HepG2 (cell line): ENCODE results near the gene SH3PXD2A. TPM values are rescaled to one million over a fixed set of nuclear protein-coding genes. Genes with fewer than 3 reads are reported as not detected.

ENCODE experiments used
- FOSL1 ChIP-seq: sonication (generic); formaldehyde crosslinking; IDR thresholded peaks from 2 replicates; pipeline ENCODE4 v1.9.0; 2021; ENCODE audit warnings: missing genetic modification reagents, borderline replicate concordance
- FOXK2 ChIP-seq: fragments of 450-650 bp; IDR thresholded peaks from 2 replicates; pipeline ENCODE4 v1.6.1; 2016
- JDP2 ChIP-seq: sonication (generic); formaldehyde crosslinking; IDR thresholded peaks from 2 replicates; pipeline ENCODE4 v1.8.1; 2022; ENCODE audit warnings: missing genetic modification reagents, borderline replicate concordance
- KAT2B ChIP-seq: fragments of 150-350 bp; IDR thresholded peaks from 2 replicates; pipeline ENCODE4 v1.6.1; 2014; ENCODE audit warnings: low read depth, low read length, borderline replicate concordance
- MEIS1 ChIP-seq: sonication (generic); formaldehyde crosslinking; IDR thresholded peaks from 2 replicates; pipeline ENCODE4 v1.9.0; 2021; ENCODE audit warnings: mild to moderate bottlenecking, missing genetic modification reagents, moderate library complexity, borderline replicate concordance
- MTF2 ChIP-seq: sonication (generic); formaldehyde crosslinking; IDR thresholded peaks from 2 replicates; pipeline ENCODE4 v1.5.0; 2020; ENCODE audit warnings: missing genetic modification reagents, borderline replicate concordance
- PAWR ChIP-seq: sonication (generic); formaldehyde crosslinking; IDR thresholded peaks from 2 replicates; pipeline ENCODE4 v1.4.0; 2020; ENCODE audit warnings: missing genetic modification reagents, mild to moderate bottlenecking, borderline replicate concordance
- PBX2 ChIP-seq: IDR thresholded peaks from 2 replicates; pipeline ENCODE4 v1.6.1; 2016; ENCODE audit warnings: control low read depth
- RBM22 ChIP-seq: fragments of 200-400 bp; formaldehyde crosslinking; optimal IDR thresholded peaks from 2 replicates; pipeline ENCODE3; 2017; ENCODE audit warnings: mild to moderate bottlenecking, low read length, moderate library complexity
- SMAD3 ChIP-seq: sonication (generic); formaldehyde crosslinking; IDR thresholded peaks from 2 replicates; pipeline ENCODE4 v1.4.0; 2020; ENCODE audit warnings: missing genetic modification reagents
- SMAD9 ChIP-seq: sonication (generic); formaldehyde crosslinking; IDR thresholded peaks from 2 replicates; pipeline ENCODE4 v1.5.1; 2020; ENCODE audit warnings: mild to moderate bottlenecking, missing genetic modification reagents
- ZBTB21 ChIP-seq: sonication (generic); formaldehyde crosslinking; IDR thresholded peaks from 2 replicates; pipeline ENCODE4 v1.4.0; 2020; ENCODE audit warnings: missing genetic modification reagents
- ZFP41 ChIP-seq: sonication (generic); formaldehyde crosslinking; IDR thresholded peaks from 2 replicates; pipeline ENCODE4 v1.4.0; 2020; ENCODE audit warnings: mild to moderate bottlenecking, missing genetic modification reagents, borderline replicate concordance
- ZNF331 ChIP-seq: sonication (generic); formaldehyde crosslinking; IDR thresholded peaks from 2 replicates; pipeline ENCODE4 v1.4.0; 2020; ENCODE audit warnings: missing genetic modification reagents
- ZNF670 ChIP-seq: sonication (generic); formaldehyde crosslinking; IDR thresholded peaks from 2 replicates; pipeline ENCODE4 v1.8.0; 2022; ENCODE audit warnings: mild to moderate bottlenecking, missing genetic modification reagents, borderline replicate concordance
- ZNF766 ChIP-seq: sonication (generic); formaldehyde crosslinking; IDR thresholded peaks from 2 replicates; pipeline ENCODE4 v1.5.0; 2020; ENCODE audit warnings: missing genetic modification reagents, borderline replicate concordance
- ZNF770 ChIP-seq: sonication (generic); formaldehyde crosslinking; IDR thresholded peaks from 2 replicates; pipeline ENCODE4 v1.5.0; 2020; ENCODE audit warnings: mild to moderate bottlenecking, missing genetic modification reagents
- ZNF83 ChIP-seq: sonication (generic); formaldehyde crosslinking; IDR thresholded peaks from 2 replicates; pipeline ENCODE4 v1.4.0; 2020; ENCODE audit warnings: missing genetic modification reagents, mild to moderate bottlenecking, borderline replicate concordance
- polyA plus RNA-seq, 8 experiments: library from polyadenylated mRNA; depleted of rRNA in 3 of 8; stranded (reverse) in 7 of 8; unstranded in 1 of 8; fragments of >200 nt; fragmentation: Illumina TruSeq in 4 of 8; extraction: Trizol in 4 of 8; gene quantifications; 2 replicates each; pipeline versions ENCODE4 v1.2.1 to v1.2.3, GENCODE V29; 2011 to 2016; ENCODE audit warnings: low read depth in 4 of 8, missing spikeins in 1 of 8, mixed read lengths in 1 of 8; ENCODE audit not compliant: insufficient read depth in 1 of 8
- total RNA-seq, 5 experiments: library from RNA; depleted of rRNA; stranded (reverse); fragments of >200 nt; fragmentation: Illumina TruSeq; extraction: Trizol; gene quantifications; 2 replicates each; pipeline ENCODE4 v1.2.3, GENCODE V29; 2016; ENCODE audit warnings: low read depth in 1 of 5
- TF ChIP-seq, protein P1 (sequence below), 2 experiments: fragments of 450-650 bp in 1 of 2; sonication (generic) in 1 of 2; formaldehyde crosslinking; IDR thresholded peaks; 2 replicates each; pipeline versions ENCODE4 v1.5.0 to v1.8.0; 2020 to 2022; ENCODE audit warnings: mild to moderate bottlenecking in 1 of 2, missing genetic modification reagents in 1 of 2
- TF ChIP-seq, protein P2 (sequence below): sonication (generic); formaldehyde crosslinking; IDR thresholded peaks from 2 replicates; pipeline ENCODE4 v1.4.0; 2020; ENCODE audit warnings: missing genetic modification reagents, low read depth, mild to moderate bottlenecking, borderline replicate concordance
- TF ChIP-seq, protein P3 (sequence below): IDR thresholded peaks from 2 replicates; pipeline ENCODE4 v1.6.1; 2016; ENCODE audit warnings: missing compliant biosample characterization, missing genetic modification reagents, borderline replicate concordance
- TF ChIP-seq, protein P4 (sequence below): sonication (generic); formaldehyde crosslinking; IDR thresholded peaks from 2 replicates; pipeline ENCODE4 v1.5.0; 2020; ENCODE audit warnings: missing genetic modification reagents, mild to moderate bottlenecking, borderline replicate concordance

SH3PXD2A gene
- total and polyA plus RNA-seq, 2 of the 13 experiments (the other 11 are each of a cell fraction or from before 2014, with no cell fraction given): 11.1 to 11.3 TPM

- TF ChIP-seq ZNF770 (CRISPR knock-in tag) (peak; percentile 71; the same call in 1 of the 2 replicates), KAT2B (no peak), JDP2 (no peak; the same call in 1 of the 2 replicates), ZFP41 (CRISPR knock-in tag) (no peak), ZNF83 (CRISPR knock-in tag) (0 out of 2 replicates have a peak, but pooled peaks have one; percentile 46), ZNF331 (CRISPR knock-in tag) (peak; percentile 94), PBX2 (CRISPR knock-in tag) (no peak), RBM22 (no peak), MEIS1 (peak; percentile 84; the same call in 1 of the 2 replicates), SMAD3 (peak; percentile 99), SMAD9 (CRISPR knock-in tag) (no peak), ZBTB21 (CRISPR knock-in tag) (no peak), ZNF670 (peak; percentile 63), MTF2 (no peak), ZNF766 (CRISPR knock-in tag) (no peak), FOXK2 (0 out of 2 replicates have a peak, but pooled peaks have one; percentile 37), FOSL1 (CRISPR knock-in tag) (no peak), PAWR (CRISPR knock-in tag) (no peak)
- TF ChIP-seq, protein P1, sequence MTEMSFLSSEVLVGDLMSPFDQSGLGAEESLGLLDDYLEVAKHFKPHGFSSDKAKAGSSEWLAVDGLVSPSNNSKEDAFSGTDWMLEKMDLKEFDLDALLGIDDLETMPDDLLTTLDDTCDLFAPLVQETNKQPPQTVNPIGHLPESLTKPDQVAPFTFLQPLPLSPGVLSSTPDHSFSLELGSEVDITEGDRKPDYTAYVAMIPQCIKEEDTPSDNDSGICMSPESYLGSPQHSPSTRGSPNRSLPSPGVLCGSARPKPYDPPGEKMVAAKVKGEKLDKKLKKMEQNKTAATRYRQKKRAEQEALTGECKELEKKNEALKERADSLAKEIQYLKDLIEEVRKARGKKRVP (CRISPR knock-in tag; IDR thresholded peaks at IDR 0.05): peak in 1 of 2 experiments; percentile 79; a peak in 2 of 4 replicates
- TF ChIP-seq, protein P2, sequence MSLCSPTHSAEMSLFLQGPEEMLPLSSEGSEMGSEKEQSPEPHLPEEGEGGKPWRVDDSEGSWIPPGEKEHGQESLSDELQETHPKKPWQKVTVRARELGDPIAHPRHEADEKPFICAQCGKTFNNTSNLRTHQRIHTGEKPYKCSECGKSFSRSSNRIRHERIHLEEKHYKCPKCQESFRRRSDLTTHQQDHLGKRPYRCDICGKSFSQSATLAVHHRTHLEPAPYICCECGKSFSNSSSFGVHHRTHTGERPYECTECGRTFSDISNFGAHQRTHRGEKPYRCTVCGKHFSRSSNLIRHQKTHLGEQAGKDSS (CRISPR knock-in tag): peak; percentile 96
- TF ChIP-seq, protein P3, sequence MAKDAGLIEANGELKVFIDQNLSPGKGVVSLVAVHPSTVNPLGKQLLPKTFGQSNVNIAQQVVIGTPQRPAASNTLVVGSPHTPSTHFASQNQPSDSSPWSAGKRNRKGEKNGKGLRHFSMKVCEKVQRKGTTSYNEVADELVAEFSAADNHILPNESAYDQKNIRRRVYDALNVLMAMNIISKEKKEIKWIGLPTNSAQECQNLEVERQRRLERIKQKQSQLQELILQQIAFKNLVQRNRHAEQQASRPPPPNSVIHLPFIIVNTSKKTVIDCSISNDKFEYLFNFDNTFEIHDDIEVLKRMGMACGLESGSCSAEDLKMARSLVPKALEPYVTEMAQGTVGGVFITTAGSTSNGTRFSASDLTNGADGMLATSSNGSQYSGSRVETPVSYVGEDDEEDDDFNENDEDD (CRISPR knock-in tag): no peak; the same call in 1 of the 2 replicates
- TF ChIP-seq, protein P4, sequence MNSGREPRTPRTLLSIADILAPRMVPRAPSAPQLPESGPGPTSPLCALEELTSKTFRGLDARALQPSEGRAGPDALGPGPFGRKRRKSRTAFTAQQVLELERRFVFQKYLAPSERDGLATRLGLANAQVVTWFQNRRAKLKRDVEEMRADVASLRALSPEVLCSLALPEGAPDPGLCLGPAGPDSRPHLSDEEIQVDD (CRISPR knock-in tag): no peak
Observed at GRCh38 chr10:103793920-103794883, 61.2 kb downstream of the SH3PXD2A start (continued).
